Gastrocnemius medialis (tissue), 4 donors: ENCODE data around the gene ESPN. TPM values are rescaled to one million over a fixed set of nuclear protein-coding genes. Genes with fewer than 3 reads are reported as not detected.

Source experiments
- ATAC-seq, 2 donors: fragments of 150-250 bp; one replicate each; pipeline ENCODE4 v1.9.1; 2016
- DNase-seq, 2 donors: peaks; one replicate each; pipeline ENCODE4 v3.0.0-alpha.2; 2019
- H3K27ac ChIP-seq, 4 donors: fragments of 200-600 bp; sonication (generic); 1 replicate in 1 of 4; 2 replicates in 3 of 4; pipeline ENCODE4 v1.5.1; 2016 to 2018; ENCODE audit warnings: mild to moderate bottlenecking in 2 of 4, moderate library complexity in 1 of 4
- H3K27me3 ChIP-seq, 3 donors: fragments of 200-600 bp; sonication (generic) in 2 of 3; 1 replicate in 1 of 3; 2 replicates in 2 of 3; pipeline versions ENCODE4 v1.5.1 to v1.6.0; 2016 to 2019; ENCODE audit warnings: mild to moderate bottlenecking in 1 of 3, moderate library complexity in 1 of 3
- H3K36me3 ChIP-seq, 2 donors: fragments of 200-600 bp; sonication (generic) in 1 of 2; one replicate each; pipeline ENCODE4 v1.5.1; 2017 to 2018
- H3K4me1 ChIP-seq, 2 donors: fragments of 200-600 bp; sonication (generic) in 1 of 2; one replicate each; pipeline ENCODE4 v1.5.1; 2016 to 2017; ENCODE audit warnings: mild to moderate bottlenecking in 2 of 2
- H3K4me3 ChIP-seq, 4 donors: fragments of 200-600 bp; sonication (generic) in 3 of 4; 1 replicate in 1 of 4; 2 replicates in 3 of 4; pipeline ENCODE4 v1.5.1; 2016 to 2019; ENCODE audit warnings: mild to moderate bottlenecking in 2 of 4
- H3K9me3 ChIP-seq, 3 donors: fragments of 200-600 bp; sonication (generic) in 2 of 3; 1 replicate in 1 of 3; 2 replicates in 2 of 3; pipeline ENCODE4 v1.5.1; 2016 to 2019
- POLR2A ChIP-seq, 2 donors: fragments of 450-650 bp; IDR thresholded peaks; one replicate each; pipeline ENCODE4 v1.6.1; 2017; ENCODE audit warnings: antibody characterized with exemption in 2 of 2, mild to moderate bottlenecking in 2 of 2, moderate library complexity in 2 of 2
- in situ Hi-C, 4 donors: fragments of 200-750 bp; cut with MboI; loops; one replicate each; pipeline versions ENCODE4 v1.15.0 to v1.8.0; 2017; ENCODE audit warnings: low sequenced_read_pairs in 4 of 4
- intact Hi-C: fragments of 100-400 bp; cut with DNase I; formaldehyde crosslinking; loops from one replicate; pipeline ENCODE4 v1.15.1; 2023; ENCODE audit warnings: low total_unique reads
- total RNA-seq, 4 donors: library from RNA; depleted of rRNA; stranded (reverse); fragments of >200 nt; gene quantifications; one replicate each; pipeline versions ENCODE4 v1.1.0 to v1.2.3, GENCODE V29; 2016
- TF ChIP-seq, protein P1 (sequence below), 5 experiments: fragments of 450-650 bp in 3 of 5; fragments of 200-600 bp in 2 of 5; sonication (generic) in 2 of 5; IDR thresholded peaks in 4 of 5; conservative IDR thresholded peaks in 1 of 5; 1 replicate in 4 of 5; 2 replicates in 1 of 5; pipeline ENCODE4 v1.5.1; 2016 to 2019; ENCODE audit warnings: antibody characterized with exemption in 5 of 5, mild to moderate bottlenecking in 3 of 5, moderate library complexity in 3 of 5

Gene ESPN
- total RNA-seq, 4 donors from 2014 or later, result 0.41 TPM; not detected in 3

DNA sequence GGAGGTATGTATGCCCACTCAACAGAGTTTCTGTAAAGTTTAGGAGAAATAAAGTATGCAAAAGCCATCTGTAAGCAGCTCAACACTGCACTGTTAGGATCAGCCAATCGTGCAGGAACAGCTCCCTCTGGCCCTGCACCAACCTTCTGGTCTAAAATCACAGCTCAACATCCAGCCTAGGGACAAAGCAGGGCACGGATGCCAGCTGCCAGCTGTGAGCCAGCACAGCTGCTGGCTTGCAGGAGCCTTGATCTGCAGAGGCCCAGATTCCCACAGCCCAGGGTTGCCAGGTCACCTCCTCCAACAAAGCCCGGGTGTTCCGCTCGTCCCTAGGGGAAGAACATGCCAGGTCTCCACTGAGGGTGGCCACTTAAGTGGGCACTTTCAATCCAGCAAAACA lies 39.6 kb upstream of the ESPN start:
- no peak for ATAC-seq
- Histone ChIP-seq H3K27me3 (no peaks in the 10 kb centered on the region), H3K4me3 (no peak overlapping the region), H3K9me3 (no peaks in the 10 kb centered on the region), H3K36me3 (no peaks in the 10 kb centered on the region), H3K4me1 (no peaks in the 10 kb centered on the region), H3K27ac (no peak overlapping the region)
- intact Hi-C loops, result no loop called here
- TF ChIP-seq, protein P1, sequence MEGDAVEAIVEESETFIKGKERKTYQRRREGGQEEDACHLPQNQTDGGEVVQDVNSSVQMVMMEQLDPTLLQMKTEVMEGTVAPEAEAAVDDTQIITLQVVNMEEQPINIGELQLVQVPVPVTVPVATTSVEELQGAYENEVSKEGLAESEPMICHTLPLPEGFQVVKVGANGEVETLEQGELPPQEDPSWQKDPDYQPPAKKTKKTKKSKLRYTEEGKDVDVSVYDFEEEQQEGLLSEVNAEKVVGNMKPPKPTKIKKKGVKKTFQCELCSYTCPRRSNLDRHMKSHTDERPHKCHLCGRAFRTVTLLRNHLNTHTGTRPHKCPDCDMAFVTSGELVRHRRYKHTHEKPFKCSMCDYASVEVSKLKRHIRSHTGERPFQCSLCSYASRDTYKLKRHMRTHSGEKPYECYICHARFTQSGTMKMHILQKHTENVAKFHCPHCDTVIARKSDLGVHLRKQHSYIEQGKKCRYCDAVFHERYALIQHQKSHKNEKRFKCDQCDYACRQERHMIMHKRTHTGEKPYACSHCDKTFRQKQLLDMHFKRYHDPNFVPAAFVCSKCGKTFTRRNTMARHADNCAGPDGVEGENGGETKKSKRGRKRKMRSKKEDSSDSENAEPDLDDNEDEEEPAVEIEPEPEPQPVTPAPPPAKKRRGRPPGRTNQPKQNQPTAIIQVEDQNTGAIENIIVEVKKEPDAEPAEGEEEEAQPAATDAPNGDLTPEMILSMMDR (IDR thresholded peaks at IDR 0.05 in 4 of 5, conservative IDR thresholded peaks at IDR 0.05 in 1 of 5), result no peak
- no peak for TF ChIP-seq POLR2A (IDR thresholded peaks at IDR 0.05)
- in situ Hi-C loops, result no loop called here
- DNase-seq, result no peak

DNA sequence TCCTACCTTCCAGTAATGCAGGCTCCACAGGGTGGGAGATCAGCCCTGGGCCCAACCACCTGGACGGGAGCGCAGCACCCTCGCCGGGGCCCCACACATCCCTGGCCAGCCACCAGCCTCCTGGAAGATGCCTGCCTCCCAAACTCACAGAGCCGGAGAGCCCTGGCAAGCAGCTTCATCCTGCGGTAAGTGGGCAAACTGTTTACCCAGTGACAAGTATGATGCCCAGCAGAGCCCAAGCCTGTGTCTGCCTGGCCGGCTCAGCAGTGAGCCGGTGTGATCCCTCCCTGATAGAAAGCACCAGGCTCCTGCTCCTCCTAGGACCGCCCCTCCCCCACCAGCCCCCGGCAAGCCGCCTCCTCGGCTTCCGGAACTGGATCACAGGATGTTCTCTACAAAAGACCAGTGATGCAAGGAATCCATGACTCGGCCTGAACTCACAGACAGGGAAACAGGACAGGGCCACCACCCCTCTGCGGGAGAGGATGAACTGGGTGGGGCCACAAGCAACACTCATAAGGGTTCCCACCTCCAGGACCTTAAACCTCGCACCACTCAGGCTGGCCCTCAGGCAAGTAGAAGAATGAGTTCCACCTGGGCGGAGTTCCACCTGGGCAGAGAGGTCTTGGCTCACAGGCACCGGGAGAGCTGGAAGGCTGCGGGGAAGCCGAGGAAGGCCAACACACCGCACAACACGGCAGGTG lies 38.9 kb upstream of the ESPN start:
- H3K27ac ChIP-seq, result no peak overlapping the region
- no peak overlapping the region for H3K4me3 ChIP-seq
- DNase-seq (no peak), ATAC-seq (no peak)
- no peaks in the 10 kb centered on the region for H3K9me3 ChIP-seq
- TF ChIP-seq, protein P1 (IDR thresholded peaks at IDR 0.05 in 4 of 5, conservative IDR thresholded peaks at IDR 0.05 in 1 of 5), result no peak
- TF ChIP-seq POLR2A (IDR thresholded peaks at IDR 0.05), result no peak
- no peaks in the 10 kb centered on the region for H3K36me3 ChIP-seq
- in situ Hi-C loops, result no loop called here
- intact Hi-C loops, result no loop called here
- no peaks in the 10 kb centered on the region for H3K27me3 ChIP-seq
- H3K4me1 ChIP-seq, result no peaks in the 10 kb centered on the region

DNA sequence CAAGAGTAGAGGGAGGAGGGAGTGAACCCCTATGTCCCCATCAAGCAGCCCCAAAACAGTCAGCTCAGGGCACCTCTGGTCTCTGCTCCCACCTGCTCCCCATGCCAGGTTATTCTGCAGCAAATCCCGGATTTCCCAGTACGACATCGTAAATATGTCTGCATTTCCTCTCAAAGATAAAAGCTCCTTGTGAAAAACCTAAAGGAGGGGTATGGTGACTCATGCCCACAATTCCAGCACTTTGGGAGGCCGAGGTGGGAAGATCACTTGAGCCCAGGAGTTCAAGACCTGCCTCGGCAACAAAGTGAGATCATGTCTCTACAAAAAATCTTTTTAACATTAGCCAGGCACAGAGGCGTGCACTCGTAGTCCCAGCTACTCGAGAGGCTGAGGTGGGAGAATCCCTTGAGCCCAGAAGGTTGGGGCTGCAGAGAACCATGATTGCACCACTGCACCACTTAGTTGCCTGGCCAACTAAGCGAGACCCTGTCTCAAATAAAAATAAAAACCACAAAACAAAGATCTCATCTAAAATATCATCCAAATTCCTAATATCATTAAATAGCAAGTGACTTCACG lies 38.1 kb upstream of the ESPN start:
- H3K27ac ChIP-seq, result no peak overlapping the region
- H3K4me1 ChIP-seq, result no peaks in the 10 kb centered on the region
- H3K27me3 ChIP-seq, result no peaks in the 10 kb centered on the region
- H3K9me3 ChIP-seq, result no peaks in the 10 kb centered on the region
- intact Hi-C loops, result no loop called here
- no peak for DNase-seq
- in situ Hi-C loops, result no loop called here
- TF ChIP-seq POLR2A (IDR thresholded peaks at IDR 0.05), result no peak
- TF ChIP-seq, protein P1 (IDR thresholded peaks at IDR 0.05 in 4 of 5, conservative IDR thresholded peaks at IDR 0.05 in 1 of 5), result no peak
- no peak overlapping the region for H3K4me3 ChIP-seq
- no peaks in the 10 kb centered on the region for H3K36me3 ChIP-seq
- ATAC-seq, result no peak

DNA sequence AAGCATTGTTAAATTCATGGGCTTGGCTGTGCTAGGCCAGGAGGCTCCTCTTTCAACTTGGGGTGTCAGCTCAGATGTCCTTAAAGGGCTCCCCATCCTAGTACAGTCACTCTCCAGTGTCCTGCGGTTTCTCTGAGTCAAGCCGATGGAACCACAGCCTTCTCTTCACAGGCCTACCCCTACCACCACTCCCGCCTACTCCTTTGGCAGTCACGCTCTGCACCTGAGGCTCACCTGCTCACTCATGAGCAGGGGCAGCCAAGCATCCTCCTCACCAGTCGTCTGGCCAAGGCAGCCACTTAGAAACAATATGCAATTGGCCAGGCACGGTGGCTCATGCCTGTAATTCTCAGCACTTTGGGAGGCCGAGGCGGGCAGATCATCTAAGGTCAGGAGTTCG lies 34.6 kb upstream of the ESPN start:
- in situ Hi-C loops, result no loop called here
- Histone ChIP-seq H3K4me3 (no peak overlapping the region), H3K36me3 (no peaks in the 10 kb centered on the region), H3K9me3 (no peaks in the 10 kb centered on the region), H3K27me3 (no peaks in the 10 kb centered on the region), H3K4me1 (peaks cover 7 to 8% of the 10 kb centered on the region in 2 donors), H3K27ac (no peak overlapping the region)
- TF ChIP-seq POLR2A (IDR thresholded peaks at IDR 0.05), result no peak
- TF ChIP-seq, protein P1 (IDR thresholded peaks at IDR 0.05 in 4 of 5, conservative IDR thresholded peaks at IDR 0.05 in 1 of 5), result no peak
- intact Hi-C loops, result loop anchor here (5.0 kb wide), 1 partner anchor 38 kb away; no protein-coding TSS in a partner anchor
- DNase-seq (no peak), ATAC-seq (no peak)
